Stimulated activated CD4-positive, alpha-beta T cell treated with anti-CD3 and anti-CD28 coated beads, Interleukin-1b, Interleukin-23, amount 100 ng/mL, for 48 hours (primary cell): ENCODE data around the gene GNG12.

Experiments
- DNase-seq: peaks from one replicate; pipeline ENCODE4 v3.0.0-alpha.2; 2020

The GNG12 gene

DNA sequence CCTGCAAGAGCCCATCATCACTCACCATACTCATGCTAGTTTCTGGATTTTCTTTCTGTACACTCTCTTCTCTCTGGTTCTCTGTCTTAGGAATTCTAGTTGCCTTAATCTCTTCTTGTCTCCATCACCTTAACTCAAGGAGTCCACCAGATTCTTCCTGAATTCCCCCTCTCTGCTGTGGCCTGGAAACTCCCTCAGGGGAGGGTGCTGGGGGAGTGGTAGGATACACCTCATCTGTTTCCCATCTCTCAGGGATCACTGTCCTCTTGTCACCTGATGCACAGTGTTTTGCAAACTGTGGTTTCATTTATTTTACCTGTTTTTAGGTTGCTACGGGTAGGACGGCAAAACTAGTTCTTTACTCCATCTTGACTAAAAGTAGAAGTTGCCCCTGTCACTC, 6.6 kb upstream of the GNG12 start:
- DNase-seq = no peak

DNA sequence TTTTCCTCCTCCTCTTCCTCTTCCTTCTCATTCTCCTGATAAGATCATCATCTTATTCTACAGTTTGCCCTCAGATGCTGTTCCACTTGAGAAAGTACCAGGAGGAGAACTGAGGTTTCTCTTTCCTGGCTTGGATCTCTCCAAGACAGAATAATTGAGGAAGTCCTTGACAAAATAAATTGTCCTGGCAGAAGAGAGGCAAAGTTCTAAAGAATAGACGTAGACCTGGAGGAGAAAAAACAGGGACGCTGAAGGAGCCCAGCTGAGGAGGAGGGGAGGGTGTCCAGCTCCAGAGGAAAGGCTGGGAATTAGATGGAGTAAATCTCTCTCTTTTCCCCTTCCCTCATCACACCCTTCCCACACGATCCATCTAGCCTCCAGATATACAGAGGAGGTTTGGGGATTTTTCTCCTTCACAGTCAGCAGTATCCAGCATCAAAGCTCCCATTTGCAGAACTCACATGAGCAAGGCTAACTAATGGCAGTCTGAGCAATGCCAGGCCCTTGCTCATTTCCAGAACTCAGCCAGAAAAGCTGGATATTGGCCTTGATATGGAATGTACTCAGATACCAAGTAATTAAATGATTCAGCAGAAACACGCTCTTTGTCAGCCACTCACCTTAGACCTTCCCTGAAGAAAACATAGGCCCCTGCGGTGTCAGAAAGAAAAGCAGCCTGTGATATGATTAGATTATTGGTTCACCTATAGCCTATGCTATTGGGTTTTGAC, 5.1 kb upstream of the GNG12 start:
- no peak for DNase-seq

DNA sequence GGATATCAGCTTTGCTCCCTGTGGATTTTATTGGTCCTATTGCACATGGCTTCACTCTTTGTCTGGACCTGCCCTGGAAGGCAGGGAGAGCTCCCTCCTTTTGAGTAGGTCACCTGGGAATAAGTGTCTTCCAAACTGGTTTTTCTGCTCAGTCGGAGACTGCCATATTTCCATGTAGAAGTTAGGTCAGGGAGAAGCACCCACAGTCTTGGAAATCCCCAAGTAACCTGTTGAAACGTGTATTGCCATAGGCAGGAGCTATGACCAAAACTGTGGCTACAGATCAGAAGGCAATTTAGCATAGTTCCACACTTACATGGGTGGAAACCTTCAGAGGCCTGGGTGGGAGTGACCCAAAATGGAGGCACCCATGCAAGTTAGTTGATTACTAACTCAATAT, 3.5 kb upstream of the GNG12 start:
- DNase-seq = no peak

DNA sequence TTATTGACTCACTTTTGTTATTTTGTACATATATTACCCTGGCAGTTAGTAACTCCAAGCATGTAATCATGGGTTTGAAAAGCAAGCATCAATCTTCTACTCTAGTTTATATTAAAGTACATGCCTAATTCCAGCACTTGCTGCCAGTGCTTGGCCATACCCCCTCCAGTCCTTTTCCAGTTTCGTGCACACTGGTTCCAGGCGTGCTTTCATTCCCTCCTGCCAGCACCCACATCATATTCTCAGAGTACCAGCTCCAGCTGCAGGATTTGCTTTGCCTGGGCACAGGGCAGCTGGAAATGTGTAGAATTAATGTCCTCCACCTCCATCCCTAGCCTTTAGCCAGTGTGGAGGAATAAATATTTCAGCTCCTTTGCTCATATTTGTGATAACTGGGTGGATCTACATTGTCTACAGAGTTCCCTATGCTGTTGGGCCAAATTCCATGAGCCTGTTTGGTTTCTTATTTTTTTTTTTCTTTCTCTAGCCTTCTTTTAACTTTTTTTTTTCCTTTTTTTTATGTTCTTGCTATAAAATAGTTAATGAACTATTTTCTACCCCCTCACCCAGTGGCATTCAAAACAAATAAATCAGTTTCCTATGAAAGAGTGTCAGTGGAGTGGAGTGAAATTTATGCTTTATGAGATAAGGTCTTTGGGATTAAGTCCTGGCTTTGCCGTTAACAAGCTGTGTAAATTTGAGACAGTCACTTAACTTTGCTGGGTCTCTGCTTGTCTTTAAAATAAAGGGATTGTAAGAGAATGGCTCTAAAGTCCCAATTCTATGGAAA, 2.6 kb upstream of the GNG12 start:
- no peak for DNase-seq

DNA sequence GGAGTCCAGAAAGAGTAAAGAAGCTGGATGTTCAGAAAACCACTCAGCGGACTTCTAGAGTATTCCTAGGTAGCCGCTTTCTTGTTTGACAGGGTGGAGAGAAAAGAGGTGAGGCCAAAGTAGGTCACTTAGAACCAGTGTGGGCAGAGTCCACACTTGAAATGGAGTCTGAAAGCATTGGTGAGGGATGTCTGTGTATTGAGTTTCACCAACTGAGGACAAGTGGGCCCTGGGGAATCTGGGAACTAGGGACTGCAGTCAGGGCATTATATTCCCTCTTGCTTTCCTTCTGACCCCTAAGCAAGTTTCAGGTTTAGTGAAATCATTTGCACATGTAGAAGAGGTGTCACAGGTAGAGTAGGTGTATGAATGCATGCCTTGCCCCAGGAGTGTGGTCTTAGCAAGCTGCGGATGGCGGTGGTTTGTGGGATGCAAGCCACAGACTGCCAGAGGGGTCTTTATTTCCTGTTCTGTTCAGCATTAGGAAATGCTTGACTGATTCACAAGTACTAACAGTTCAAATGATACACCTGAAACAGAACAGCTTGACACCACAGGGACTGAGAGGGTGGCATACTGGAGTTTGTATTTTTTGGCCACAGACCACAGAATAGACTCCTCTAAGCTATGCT, 1.1 kb upstream of the GNG12 start:
- no peak for DNase-seq

DNA sequence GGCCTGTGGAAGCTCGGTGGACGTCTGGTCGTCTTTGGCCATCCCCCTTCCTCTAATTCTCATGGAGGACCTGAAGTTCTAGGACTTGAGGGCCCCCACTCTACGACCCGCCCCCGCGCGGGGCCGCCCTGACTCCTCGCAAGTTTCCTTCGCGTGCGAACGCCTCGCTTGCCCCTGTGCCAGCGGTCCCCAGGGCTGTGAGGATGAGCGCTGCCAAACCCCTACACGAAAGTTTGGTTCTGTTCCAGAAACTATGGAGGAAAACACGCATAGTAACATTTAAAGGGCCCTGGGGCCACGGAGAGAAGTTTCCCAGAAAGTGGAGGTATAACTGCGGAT, 304 bp upstream of the GNG12 start:
- DNase-seq = no peak

DNA sequence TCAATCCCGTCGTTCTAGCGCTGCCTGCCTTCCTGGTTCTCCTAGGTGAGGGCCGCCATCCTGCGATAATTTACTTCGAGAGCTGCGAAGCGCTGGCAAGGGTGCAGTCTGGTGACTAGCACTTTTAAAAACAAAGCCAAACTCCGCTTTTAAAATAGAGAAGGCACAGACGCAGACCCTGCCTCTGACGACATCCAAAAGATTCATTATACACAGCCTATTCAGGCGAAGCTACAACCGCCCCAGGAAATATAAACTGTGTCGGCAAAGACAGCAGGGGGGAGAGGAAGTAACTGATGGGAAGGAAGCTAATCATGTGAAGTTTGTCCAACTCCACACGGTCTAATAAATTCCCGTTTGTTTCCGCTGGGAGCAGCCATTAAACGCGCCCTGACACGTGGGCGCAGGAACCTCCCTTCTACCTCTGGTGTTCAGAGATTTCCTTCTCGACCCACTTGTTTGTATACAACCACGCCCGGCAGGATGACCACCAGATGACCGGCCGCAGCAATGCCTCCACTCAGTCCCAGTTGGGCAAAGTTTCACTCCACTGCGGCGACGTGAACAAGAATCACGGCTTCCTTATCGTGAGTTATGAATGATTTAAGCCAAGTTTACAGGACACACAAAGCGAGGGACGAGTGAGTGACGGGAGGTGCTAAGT, 1.3 kb downstream of the GNG12 start:
- DNase-seq = no peak

DNA sequence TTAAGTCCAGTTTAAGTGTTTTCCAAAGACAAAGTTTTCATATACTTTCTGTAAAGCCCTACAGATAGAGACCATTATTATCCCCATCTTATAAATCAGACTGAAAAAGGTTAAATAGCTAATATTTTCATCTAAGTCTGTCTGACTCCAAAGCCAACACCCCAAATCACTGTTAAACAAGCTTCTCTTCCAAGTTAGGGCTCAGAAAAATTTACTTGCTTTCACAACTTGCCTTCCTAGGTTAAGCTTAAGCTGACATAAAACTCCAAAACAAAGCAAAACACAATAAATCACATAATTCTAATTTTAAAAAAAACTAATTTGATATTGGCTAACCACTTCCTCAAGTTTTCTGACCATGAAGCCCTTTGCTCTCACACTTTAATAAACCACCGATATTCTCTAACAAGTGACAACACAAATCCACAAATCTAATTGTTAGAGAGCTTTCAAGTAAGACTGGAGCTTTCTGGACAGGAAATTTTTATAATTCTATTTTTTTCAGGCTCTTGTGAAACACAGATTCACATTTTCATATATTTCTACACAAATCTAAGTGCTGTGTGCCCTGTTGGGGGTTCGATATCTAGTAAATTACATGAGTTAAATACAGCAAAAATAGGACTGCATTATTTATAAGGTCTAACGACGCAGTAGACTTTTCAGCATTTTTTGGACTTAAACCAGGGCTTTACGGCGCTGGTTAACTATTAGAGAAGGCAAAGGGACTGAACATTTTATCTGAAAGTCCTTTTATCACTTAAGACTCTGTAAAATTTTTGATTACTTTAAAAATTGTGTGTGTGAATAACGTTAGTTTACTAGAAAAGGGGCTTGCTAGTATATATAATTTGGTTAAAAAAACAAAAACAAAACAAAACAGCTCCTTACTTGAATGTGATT, 2.1 kb downstream of the GNG12 start:
- no peak for DNase-seq

DNA sequence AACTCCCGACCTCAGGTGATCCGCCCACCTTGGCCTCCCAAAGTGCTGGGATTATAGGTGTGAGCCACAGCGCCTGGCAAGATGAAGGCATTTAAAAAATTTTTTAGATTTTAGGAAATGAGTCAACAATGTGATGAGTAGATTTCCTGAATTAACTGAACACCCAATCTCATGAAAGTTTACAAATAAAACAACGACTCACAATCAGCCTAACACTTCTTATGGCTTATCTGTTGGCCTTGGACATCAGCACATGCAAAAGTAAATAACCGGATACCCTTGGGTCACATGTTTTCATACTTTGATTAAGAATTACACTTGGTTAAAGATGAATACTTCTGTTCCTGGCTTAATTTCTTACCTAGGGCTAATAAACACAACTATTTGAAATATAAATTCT, 3.0 kb downstream of the GNG12 start:
- DNase-seq = no peak

DNA sequence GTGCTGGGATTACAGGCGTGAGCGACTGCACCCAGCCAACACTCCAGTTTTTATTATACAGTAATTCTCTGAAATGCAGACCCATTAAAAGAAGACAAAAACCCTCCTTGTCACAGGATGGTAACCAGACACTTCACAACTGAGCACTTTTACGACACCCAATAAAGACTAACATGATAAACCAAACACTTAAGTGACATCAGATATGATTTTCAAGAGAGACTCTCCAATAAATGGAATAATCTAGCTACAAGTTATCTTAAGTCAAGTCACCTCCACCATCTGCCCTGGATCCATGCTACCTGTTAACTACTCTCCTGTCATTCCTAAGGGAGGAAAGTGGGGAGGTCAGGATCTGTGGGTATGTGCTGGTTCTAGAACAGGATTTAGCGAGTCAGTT, 5.6 kb downstream of the GNG12 start:
- no peak for DNase-seq

DNA sequence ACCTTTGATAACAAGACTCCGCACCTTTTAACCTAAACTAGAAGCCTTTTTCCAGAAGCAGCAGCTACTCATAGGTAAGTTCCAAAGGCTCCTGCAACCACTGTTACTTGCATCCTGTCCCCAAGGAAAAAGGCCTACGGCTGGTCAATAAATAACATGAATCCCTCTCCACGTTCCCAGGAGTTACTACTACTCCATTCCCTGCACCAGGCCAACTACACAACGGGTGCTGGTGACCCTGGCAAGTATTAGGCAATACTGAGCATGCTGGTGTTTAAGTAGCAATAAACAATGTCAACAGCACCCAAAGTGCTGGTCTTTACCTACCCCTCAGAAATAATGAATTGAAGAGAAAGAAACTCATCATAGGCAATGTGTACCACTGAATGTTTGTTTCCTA, 7.7 kb downstream of the GNG12 start:
- DNase-seq = no peak

DNA sequence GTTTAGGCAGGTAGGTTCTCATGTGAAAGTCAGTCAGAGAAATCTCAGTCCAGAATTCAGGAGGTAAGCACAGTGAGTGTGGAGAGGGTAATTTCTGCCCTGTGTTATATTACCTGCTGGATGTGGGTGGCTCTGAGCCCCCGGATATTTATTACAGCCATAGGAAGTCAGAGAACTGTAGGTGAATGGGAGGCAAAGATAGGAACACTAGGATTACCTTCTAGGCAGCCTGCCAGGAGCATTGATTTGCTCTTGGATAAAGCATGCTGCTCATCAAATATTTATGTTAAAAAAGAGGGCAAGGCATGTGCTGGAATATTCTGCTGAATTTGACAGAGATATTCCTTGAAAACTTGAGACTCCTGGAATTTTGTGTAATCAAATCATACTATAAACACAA, 8.5 kb downstream of the GNG12 start:
- no peak for DNase-seq

DNA sequence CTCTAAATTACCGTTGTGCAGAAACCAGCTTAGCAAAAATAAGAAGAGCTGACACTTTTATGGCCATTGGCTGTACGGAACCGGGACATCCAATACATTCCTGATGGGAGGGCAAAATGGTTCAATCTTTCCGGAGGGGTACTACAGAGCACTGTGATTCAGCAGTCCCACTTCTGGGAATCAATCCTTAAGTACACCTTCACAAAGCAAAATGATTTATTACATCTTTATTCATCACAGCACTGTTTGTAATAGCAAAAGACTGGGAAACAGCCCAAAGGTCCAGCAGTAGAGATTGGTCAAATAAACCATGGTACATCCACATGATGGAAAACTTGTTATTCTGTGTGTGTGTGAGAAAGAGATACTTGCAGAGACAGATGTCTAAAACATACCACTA, 9.7 kb downstream of the GNG12 start:
- DNase-seq = no peak

DNA sequence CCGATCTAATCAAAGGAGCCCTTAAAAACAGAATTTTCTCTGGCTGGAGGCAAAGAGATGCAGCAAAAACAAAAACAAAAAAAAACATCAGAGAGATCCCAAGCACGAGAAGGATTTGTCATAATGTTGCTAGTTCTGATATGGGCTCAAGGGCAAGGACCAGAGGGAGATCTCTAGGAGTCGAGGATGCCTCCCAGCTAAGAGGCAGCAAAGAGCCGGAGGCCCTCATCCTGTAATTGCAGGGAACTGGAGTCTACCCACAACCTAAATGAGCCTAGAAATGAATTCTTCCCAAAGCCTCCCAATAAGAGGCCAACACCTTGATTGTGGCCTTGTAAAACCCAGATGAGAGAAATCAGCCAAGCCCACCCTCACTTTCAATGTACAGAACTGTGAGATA, 12.0 kb downstream of the GNG12 start:
- DNase-seq = no peak

DNA sequence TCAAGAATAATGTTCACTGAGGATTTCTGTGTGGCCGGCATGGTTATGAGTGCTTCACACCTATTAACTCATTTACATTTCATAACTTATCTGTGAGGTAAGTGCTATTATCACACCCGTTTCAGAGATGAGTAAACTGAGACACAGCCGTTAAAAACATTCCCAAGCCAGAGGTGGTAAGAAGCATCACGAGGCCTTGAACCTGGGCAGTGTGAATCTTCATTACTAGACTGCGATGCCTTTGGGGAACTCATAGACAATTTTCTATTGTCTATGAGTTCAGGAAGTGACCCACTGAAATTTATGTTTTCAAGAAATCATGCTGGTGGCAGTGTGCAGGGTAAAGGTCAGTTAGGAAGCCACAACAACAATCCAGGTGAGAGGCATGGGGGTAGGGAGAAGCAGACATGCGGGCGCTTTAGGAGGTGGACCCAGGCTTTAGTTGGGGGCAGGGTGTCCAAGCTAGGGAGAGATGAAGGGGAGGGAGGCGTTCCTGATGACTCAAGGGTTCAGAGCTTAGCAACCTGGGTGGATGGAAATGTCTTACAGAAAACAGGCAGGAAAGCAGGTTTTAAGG, 14.5 kb downstream of the GNG12 start:
- DNase-seq = no peak

DNA sequence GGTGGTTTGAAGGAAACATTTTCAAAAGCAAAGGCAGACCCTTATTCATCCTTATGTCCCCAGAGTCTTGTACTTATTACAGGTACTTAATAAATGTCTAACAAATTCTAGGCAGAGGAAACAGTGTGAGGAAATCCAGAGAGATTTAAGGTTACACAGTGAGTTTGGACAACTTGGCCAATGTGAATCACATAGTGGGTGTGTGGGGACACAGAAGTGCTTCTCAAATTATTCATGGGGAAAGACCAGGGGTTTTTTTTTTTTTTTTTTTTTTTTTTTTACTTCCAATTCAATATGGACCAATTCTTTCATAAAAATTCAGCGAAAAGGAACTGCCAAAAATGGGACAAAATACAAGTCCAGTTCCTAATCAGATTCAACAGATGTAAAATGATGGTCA, 15.1 kb downstream of the GNG12 start:
- DNase-seq = no peak

DNA sequence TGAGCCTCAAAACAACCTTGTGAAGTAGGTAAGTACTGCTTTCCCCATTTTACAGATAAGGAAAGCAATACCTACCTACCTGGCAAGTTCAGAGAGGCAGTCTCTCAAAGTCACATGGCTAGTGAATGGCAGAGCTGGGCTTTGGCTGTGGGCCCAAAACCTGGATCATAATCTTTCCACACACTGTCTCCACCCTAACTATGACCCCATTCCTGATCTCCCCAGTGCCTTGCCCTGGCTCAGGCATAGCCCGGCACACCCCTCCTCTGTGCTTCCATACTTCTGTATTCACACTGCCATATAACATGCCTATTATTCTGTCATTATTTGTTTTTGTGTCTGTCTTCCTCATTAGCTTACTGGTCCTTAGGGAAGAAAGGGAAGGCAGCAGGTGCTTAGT, 15.9 kb downstream of the GNG12 start:
- DNase-seq = no peak

DNA sequence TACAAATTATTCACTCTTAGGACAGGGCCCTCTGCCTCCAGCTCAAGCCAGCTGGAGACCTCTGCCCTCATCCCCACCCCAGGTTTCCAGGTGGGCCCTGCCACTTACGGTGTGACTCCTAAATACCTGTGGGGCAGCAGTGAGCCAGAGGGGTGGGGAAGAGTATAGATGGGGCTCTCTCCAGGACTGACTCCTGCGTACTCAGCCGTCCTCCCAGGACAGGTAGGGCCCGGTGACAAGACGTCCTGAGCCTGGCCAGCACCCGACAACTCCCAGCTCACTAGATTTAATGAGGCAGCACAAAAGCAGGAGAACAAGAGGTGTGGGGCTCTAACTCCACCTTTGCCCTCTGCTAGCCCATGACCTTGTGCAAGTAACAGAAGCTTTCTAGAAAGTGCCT, 16.8 kb downstream of the GNG12 start:
- DNase-seq = no peak

DNA sequence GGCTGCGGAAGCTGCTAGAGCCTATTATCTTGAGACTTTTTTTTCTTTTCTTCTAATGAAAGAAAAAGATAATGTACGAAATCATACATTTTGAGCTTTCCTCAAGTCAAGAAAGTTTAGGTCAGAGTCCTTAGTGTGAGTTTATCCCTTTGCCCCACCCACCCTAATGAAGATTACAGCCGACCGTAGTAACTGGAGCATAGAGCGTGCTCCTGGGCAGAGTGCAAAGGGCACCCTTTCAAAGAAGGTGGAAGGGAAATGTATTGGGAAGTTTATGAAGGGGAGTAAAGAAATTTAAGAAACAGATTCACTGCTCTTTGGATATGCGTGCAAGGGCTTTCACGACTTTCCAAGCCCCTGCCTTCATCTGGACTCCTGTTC, 17.2 kb downstream of the GNG12 start:
- no peak for DNase-seq

DNA sequence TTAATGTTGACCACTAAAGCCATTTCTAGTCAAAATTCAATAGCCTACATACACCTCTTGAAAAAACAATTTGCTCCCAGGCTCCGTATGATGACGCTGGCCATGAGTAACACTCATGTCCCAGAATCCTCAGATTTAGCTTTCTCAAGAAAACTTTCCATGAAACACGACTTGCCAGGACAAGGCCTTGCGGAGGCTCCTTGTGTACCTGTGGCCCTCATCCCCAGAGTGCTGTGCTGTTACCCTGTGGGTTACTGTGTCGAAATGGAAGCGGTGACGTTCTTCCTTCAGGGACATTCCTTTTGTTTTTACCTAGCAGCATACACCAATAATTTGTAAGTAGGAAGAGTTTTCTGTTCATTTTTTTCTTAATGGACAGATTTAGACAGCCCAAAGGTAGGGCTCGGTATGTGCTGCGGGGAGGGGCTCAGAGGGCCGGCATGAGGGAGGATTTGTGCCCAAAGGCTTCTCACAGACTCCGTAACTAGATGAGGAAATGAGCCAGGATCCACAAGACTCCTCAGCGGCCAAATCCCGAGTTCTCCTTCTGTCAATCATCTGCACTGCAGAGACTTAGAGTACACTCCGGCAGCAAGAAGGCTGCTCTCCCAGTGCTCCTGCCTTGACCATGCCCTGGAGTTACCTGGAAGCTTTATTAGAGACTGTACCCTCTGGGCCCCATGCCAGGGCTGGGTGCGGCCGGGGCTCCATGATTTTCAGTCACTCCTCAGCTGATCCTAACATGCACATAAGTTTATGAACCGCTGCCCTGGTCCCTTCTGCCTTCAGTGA, 17.8 kb downstream of the GNG12 start:
- no peak for DNase-seq

DNA sequence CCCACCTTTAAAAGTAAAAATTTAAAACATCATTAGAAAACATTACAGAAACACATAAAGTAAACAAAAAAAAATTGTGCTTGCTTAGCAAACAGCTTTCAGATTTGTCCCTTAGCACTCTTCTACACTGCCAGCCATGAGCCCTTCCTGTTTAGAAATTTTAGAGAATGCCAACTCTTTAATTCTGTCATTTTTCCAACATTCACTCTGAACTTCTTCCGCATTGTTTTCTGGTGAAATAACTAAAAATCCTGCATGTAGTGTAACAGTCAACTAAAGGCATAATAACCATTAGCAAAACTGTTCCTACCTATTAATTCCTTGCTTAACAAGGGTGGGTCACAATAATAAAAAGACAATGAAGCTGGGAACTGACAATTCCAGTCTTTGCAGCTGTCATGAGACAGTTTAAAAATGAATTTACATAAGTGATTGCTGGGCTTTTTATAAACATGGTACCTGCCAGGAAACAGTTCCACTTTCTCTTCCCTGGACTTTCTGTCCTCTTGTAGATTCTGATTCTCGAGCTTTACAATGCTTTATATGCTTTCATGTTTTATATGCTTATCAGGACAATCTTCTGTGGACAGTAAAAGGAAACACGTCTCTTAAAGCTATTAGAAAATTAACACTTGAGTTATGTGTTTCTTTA, 19.0 kb downstream of the GNG12 start:
- no peak for DNase-seq
